Loucy (cell line): Measurements from ENCODE around the gene ARMC12.

Experiments
- H2AFZ ChIP-seq: fragments of 200-600 bp; sonication (generic); 2 replicates; pipeline ENCODE4 v1.6.0; 2016; ENCODE audit warnings: antibody characterized with exemption, mild to moderate bottlenecking, low read length, moderate library complexity
- H3F3A ChIP-seq: fragments of 200-600 bp; 2 replicates; pipeline ENCODE4 v1.6.0; 2016; ENCODE audit warnings: antibody characterized with exemption, low read depth, mild to moderate bottlenecking
- H3K27me3 ChIP-seq: fragments of 200-600 bp; sonication (generic); 2 replicates; pipeline ENCODE4 v1.6.1; 2014; ENCODE audit warnings: low read length, mild to moderate bottlenecking; ENCODE audit not compliant: insufficient read depth, poor library complexity, severe bottlenecking
- H3K36me3 ChIP-seq: fragments of 200-600 bp; sonication (generic); 2 replicates; pipeline ENCODE4 v1.6.1; 2016; ENCODE audit warnings: low read length; ENCODE audit not compliant: insufficient read depth
- H3K4me1 ChIP-seq: fragments of 200-600 bp; sonication (generic); 2 replicates; pipeline ENCODE4 v1.5.1; 2014; ENCODE audit warnings: low read length, mild to moderate bottlenecking; ENCODE audit not compliant: insufficient read depth, poor library complexity, severe bottlenecking
- H3K4me2 ChIP-seq: fragments of 200-600 bp; sonication (generic); 2 replicates; pipeline ENCODE4 v1.6.0; 2014; ENCODE audit warnings: antibody characterized with exemption, low read length, low read depth, mild to moderate bottlenecking; ENCODE audit not compliant: poor library complexity, severe bottlenecking
- H3K4me3 ChIP-seq: fragments of 200-600 bp; sonication (generic); 2 replicates; pipeline ENCODE4 v1.5.1; 2014; ENCODE audit warnings: low read length, mild to moderate bottlenecking, mixed read lengths; ENCODE audit not compliant: poor library complexity, severe bottlenecking
- H3K79me2 ChIP-seq: fragments of 200-600 bp; sonication (generic); 2 replicates; pipeline ENCODE4 v1.6.1; 2014; ENCODE audit warnings: low read length; ENCODE audit not compliant: insufficient read depth
- H3K9ac ChIP-seq: fragments of 200-600 bp; sonication (generic); 2 replicates; pipeline ENCODE4 v1.6.0; 2014; ENCODE audit warnings: mild to moderate bottlenecking, low read depth, low read length, moderate library complexity; ENCODE audit not compliant: poor library complexity, severe bottlenecking
- H3K9me2 ChIP-seq: fragments of 200-600 bp; sonication (generic); replicated peaks from 2 replicates; pipeline ENCODE4 v1.6.1; 2016; ENCODE audit warnings: low read depth, low read length, mixed read lengths
- H3K9me3 ChIP-seq: fragments of 200-600 bp; sonication (generic); 2 replicates; pipeline ENCODE4 v1.6.1; 2014; ENCODE audit warnings: mild to moderate bottlenecking, antibody characterized with exemption, low read length, low read depth; ENCODE audit not compliant: insufficient read depth
- H4K20me1 ChIP-seq: fragments of 200-600 bp; sonication (generic); 2 replicates; pipeline ENCODE4 v1.6.0; 2014; ENCODE audit warnings: antibody characterized with exemption, low read length, mild to moderate bottlenecking; ENCODE audit not compliant: insufficient read depth, poor library complexity, severe bottlenecking
- EZH2phosphoT487 ChIP-seq: fragments of 200-600 bp; IDR thresholded peaks from 2 replicates; pipeline ENCODE4 v1.6.1; 2018; ENCODE audit warnings: antibody characterized with exemption, mild to moderate bottlenecking, moderate library complexity, borderline replicate concordance
- TF ChIP-seq, protein P1 (sequence below): fragments of 200-600 bp; sonication (generic); conservative IDR thresholded peaks from 2 replicates; pipeline ENCODE4 v1.5.1; 2014; ENCODE audit warnings: mild to moderate bottlenecking, antibody characterized with exemption, low read length

Gene ARMC12

DNA sequence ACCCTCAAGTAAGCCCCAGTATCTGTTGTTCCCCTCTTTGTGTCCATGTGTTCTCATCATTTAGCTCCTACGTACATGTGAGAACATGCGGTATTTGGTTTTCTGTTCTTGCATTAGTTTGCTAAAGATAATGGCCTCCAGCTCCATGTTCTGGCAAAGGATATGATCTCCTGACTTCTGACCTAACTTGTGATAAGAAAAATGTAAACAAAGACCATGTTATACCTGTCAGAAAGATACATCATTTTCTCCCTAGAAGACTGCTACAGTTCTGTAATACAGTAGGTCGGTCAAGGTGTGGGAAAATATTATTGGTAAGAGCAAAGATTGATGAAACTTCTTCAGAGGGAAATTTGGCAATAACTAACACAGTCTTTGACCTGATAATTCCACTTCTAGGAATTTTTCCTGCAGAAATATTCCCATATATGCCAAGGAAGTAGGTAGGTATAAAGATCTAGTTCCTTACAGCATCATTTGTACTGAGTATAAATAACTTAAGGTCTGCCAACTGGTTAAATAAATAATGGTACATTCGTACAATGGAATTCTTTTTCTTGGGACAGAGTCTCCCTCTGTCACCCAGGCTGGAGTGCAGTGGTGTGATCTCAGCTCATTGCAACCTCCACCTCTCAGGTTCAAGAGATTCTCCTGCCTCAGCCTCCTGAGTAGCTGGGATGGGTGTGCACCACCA lies 29.0 kb upstream of the ARMC12 start:
- Histone ChIP-seq H3K9ac (no peak overlapping the region), H3K4me3 (no peak overlapping the region), H4K20me1 (no peaks in the 10 kb centered on the region), H3K9me3 (no peaks in the 10 kb centered on the region), H3K79me2 (no peaks in the 10 kb centered on the region), H3K4me2 (no peak overlapping the region), H3K9me2 (no peaks in the 10 kb centered on the region), H3K4me1 (peaks cover 12% of the 10 kb centered on the region), H3F3A (no peaks in the 10 kb centered on the region), H3K27me3 (no peaks in the 10 kb centered on the region), H2AFZ (peak overlapping the region; percentile 49; the same call in 1 of the 2 replicates), H3K36me3 (no peaks in the 10 kb centered on the region)
- TF ChIP-seq EZH2phosphoT487 = no peak
- TF ChIP-seq, protein P1, sequence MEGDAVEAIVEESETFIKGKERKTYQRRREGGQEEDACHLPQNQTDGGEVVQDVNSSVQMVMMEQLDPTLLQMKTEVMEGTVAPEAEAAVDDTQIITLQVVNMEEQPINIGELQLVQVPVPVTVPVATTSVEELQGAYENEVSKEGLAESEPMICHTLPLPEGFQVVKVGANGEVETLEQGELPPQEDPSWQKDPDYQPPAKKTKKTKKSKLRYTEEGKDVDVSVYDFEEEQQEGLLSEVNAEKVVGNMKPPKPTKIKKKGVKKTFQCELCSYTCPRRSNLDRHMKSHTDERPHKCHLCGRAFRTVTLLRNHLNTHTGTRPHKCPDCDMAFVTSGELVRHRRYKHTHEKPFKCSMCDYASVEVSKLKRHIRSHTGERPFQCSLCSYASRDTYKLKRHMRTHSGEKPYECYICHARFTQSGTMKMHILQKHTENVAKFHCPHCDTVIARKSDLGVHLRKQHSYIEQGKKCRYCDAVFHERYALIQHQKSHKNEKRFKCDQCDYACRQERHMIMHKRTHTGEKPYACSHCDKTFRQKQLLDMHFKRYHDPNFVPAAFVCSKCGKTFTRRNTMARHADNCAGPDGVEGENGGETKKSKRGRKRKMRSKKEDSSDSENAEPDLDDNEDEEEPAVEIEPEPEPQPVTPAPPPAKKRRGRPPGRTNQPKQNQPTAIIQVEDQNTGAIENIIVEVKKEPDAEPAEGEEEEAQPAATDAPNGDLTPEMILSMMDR = no peak

DNA sequence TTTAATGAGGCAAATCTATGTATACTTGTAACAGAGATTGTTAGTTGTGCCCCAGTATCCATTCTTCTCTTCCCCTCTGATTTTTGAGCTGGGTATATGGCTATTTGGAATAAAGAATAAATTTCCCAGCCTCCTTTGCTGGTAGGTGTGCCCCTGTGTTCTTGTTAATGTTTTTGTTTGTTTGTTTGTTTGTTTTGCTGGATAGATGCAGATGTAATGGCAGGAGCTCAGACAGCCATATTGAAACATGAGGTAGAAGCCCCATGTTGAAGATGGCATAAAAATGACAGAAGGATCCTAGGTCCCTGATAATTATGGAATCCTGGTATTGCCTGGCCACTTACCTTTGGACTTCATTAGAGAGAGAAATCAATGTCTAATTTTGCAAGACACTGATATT lies 28.2 kb upstream of the ARMC12 start:
- Histone ChIP-seq H3K9me2 (no peaks in the 10 kb centered on the region), H3K79me2 (no peaks in the 10 kb centered on the region), H3K9me3 (no peaks in the 10 kb centered on the region), H3K4me2 (no peak overlapping the region), H3K4me3 (no peak overlapping the region), H3K9ac (no peak overlapping the region), H3K4me1 (peaks cover 19% of the 10 kb centered on the region), H3K27me3 (no peaks in the 10 kb centered on the region), H2AFZ (no peak overlapping the region), H3F3A (no peaks in the 10 kb centered on the region), H4K20me1 (no peaks in the 10 kb centered on the region), H3K36me3 (no peaks in the 10 kb centered on the region)
- TF ChIP-seq, protein P1 = no peak
- no peak for TF ChIP-seq EZH2phosphoT487

DNA sequence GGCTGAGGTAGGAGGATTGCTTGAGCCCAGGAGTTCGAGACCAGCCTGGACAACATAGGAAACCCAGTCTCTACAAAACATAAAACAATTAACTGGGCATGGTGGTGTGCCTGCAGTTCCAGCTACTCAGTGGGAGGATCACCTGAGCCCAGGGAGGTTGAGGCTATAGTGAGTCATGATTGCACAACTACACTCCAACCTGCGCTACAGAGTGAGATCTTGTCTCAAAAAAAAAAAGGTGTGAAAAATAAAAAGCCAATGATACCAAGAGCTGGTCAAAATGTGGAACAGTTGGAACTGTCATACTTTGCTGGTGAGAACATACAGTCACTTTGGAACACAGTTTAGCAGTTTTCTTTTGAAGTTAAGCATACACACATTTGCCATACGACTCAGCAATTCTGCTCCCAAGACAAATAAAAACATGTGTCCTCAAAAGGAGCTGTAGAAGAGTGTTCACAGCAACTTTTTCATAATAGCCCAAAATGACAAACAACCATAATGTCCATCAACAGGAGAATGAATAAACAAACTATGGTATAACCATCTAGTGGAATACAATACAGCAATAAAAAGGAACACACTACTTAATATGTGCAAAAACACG lies 26.5 kb upstream of the ARMC12 start:
- TF ChIP-seq, protein P1 = no peak
- no peak for TF ChIP-seq EZH2phosphoT487
- Histone ChIP-seq H4K20me1 (no peaks in the 10 kb centered on the region), H3F3A (no peaks in the 10 kb centered on the region), H3K79me2 (no peaks in the 10 kb centered on the region), H3K4me1 (peaks cover 15% of the 10 kb centered on the region), H3K27me3 (no peaks in the 10 kb centered on the region), H3K9ac (no peak overlapping the region), H2AFZ (no peak overlapping the region), H3K9me3 (no peaks in the 10 kb centered on the region), H3K36me3 (no peaks in the 10 kb centered on the region), H3K4me2 (no peak overlapping the region), H3K9me2 (no peaks in the 10 kb centered on the region), H3K4me3 (no peak overlapping the region)
